Trophoblast cell (in vitro differentiated cells and primary cell): Measurements from ENCODE around the gene SLC22A14.

Experiments
- DNase-seq, 2 donors: peaks; one replicate each; pipeline ENCODE4 v3.0.0-alpha.2; 2016
- H2AFZ ChIP-seq: 2 replicates; pipeline ENCODE4 v1.6.1; 2013; ENCODE audit warnings: low read length, moderate library complexity, mild to moderate bottlenecking; ENCODE audit not compliant: insufficient read depth, poor library complexity
- H2AK5ac ChIP-seq: 2 replicates; pipeline ENCODE4 v1.6.1; 2013; ENCODE audit warnings: mild to moderate bottlenecking, low read length
- H2BK120ac ChIP-seq: 2 replicates; pipeline ENCODE4 v1.6.1; 2013; ENCODE audit warnings: low read length, mild to moderate bottlenecking, moderate library complexity; ENCODE audit not compliant: insufficient read depth, poor library complexity
- H2BK12ac ChIP-seq: 2 replicates; pipeline ENCODE4 v1.6.1; 2013; ENCODE audit warnings: mild to moderate bottlenecking, low read length, moderate library complexity
- H2BK5ac ChIP-seq: 2 replicates; pipeline ENCODE4 v1.6.1; 2013; ENCODE audit warnings: low read length, low read depth, moderate library complexity, mild to moderate bottlenecking; ENCODE audit not compliant: poor library complexity
- H3K14ac ChIP-seq: 2 replicates; pipeline ENCODE4 v1.6.1; 2013; ENCODE audit warnings: mild to moderate bottlenecking, low read length
- H3K18ac ChIP-seq: 2 replicates; pipeline ENCODE4 v1.6.1; 2013; ENCODE audit warnings: mild to moderate bottlenecking, low read length
- H3K23ac ChIP-seq: 2 replicates; pipeline ENCODE4 v1.6.1; 2013; ENCODE audit warnings: low read length
- H3K27ac ChIP-seq: 2 replicates; pipeline ENCODE4 v1.5.1; 2013; ENCODE audit warnings: low read depth, mild to moderate bottlenecking, inconsistent platforms, low read length, moderate library complexity
- H3K27me3 ChIP-seq: 2 replicates; pipeline ENCODE4 v1.6.1; 2013; ENCODE audit warnings: inconsistent platforms, mild to moderate bottlenecking, low read length, moderate library complexity; ENCODE audit not compliant: insufficient read depth
- H3K36me3 ChIP-seq, 2 experiments: 1 replicate in 1 of 2; 2 replicates in 1 of 2; pipeline ENCODE4 v1.6.1; 2013; ENCODE audit warnings: low read length in 2 of 2, mild to moderate bottlenecking in 2 of 2, moderate library complexity in 1 of 2; ENCODE audit not compliant: insufficient read depth in 2 of 2, control insufficient read depth in 1 of 2
- H3K4ac ChIP-seq: 2 replicates; pipeline ENCODE4 v1.6.1; 2013; ENCODE audit warnings: low read depth, mild to moderate bottlenecking, low read length, moderate library complexity
- H3K4me1 ChIP-seq, 2 experiments: 1 replicate in 1 of 2; 2 replicates in 1 of 2; pipeline ENCODE4 v1.6.1; 2013; ENCODE audit warnings: low read length in 2 of 2, mild to moderate bottlenecking in 2 of 2, moderate library complexity in 1 of 2; ENCODE audit not compliant: insufficient read depth in 2 of 2, control insufficient read depth in 1 of 2
- H3K4me2 ChIP-seq: 2 replicates; pipeline ENCODE4 v1.6.1; 2013; ENCODE audit warnings: inconsistent platforms, mild to moderate bottlenecking, low read length, moderate library complexity
- H3K4me3 ChIP-seq: 2 replicates; pipeline ENCODE4 v1.5.1; 2013; ENCODE audit warnings: mild to moderate bottlenecking, low read depth, low read length, inconsistent platforms
- H3K79me1 ChIP-seq: one replicate; pipeline ENCODE4 v1.6.1; 2013; ENCODE audit warnings: low read length
- H3K79me2 ChIP-seq: 2 replicates; pipeline ENCODE4 v1.6.1; 2013; ENCODE audit warnings: low read length, mild to moderate bottlenecking; ENCODE audit not compliant: control insufficient read depth, insufficient read depth, poor library complexity
- H3K9ac ChIP-seq: 2 replicates; pipeline ENCODE4 v1.6.1; 2013; ENCODE audit warnings: mild to moderate bottlenecking, low read length
- H3K9me3 ChIP-seq: 2 replicates; pipeline ENCODE4 v1.6.1; 2013; ENCODE audit warnings: low read depth, mild to moderate bottlenecking, control low read depth, inconsistent platforms, low read length; ENCODE audit not compliant: insufficient read depth
- H4K12ac ChIP-seq: 2 replicates; pipeline ENCODE4 v1.6.1; 2013; ENCODE audit warnings: low read depth, mild to moderate bottlenecking, low read length, moderate library complexity
- H4K8ac ChIP-seq: 2 replicates; pipeline ENCODE4 v1.6.1; 2013; ENCODE audit warnings: low read depth, mild to moderate bottlenecking, low read length, moderate library complexity
- H4K91ac ChIP-seq: one replicate; pipeline ENCODE4 v1.6.1; 2013; ENCODE audit warnings: low read depth, mild to moderate bottlenecking, low read length, moderate library complexity
- WGBS: extraction: QIAGEN DNeasy Blood & Tissue Kit; methylation state at CpG from one replicate; pipeline ENCODE4 v1.1.7; 2013; ENCODE audit warnings: missing lambda C conversion rate; ENCODE audit not compliant: insufficient read length, insufficient coverage; ENCODE audit errors: extremely low coverage; 5-methylcytosine and 5-hydroxymethylcytosine counted together

The SLC22A14 gene

DNA sequence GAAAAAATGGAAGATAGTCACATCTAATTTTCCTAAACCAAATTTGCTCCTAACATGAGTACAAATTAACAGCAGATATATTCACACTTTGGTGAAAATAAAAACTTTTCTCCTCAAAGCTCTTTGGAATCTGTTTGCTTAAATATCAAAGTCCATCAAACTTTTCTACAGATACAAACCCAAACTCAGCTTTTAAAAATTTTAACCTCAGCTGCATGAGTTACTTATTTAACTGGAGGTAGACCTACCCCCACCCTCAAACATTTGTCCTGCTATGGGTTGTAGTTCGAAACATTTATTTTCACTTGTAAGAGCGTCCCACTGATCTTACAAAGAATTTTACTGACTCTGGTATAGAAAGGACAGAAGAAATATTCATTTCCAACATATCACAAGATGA is 55.6 kb downstream of the SLC22A14 start:
- no peak overlapping the region for H3K4me2 ChIP-seq
- WGBS: no CpG with 5 or more reads among the region's 2 CpGs
- no peaks in the 10 kb centered on the region for H3K79me1 ChIP-seq
- no peak overlapping the region for H3K23ac ChIP-seq
- no peak overlapping the region for H3K9ac ChIP-seq
- no peak overlapping the region for H4K91ac ChIP-seq
- H3K27me3 ChIP-seq: no peaks in the 10 kb centered on the region
- H3K27ac ChIP-seq: no peak overlapping the region
- H2BK120ac ChIP-seq: no peak overlapping the region
- H3K79me2 ChIP-seq: no peaks in the 10 kb centered on the region
- no peak overlapping the region for H3K18ac ChIP-seq
- H3K4ac ChIP-seq: no peak overlapping the region
- peaks cover 0 to 1% of the 10 kb centered on the region in 2 experiments for H3K4me1 ChIP-seq
- no peak overlapping the region for H2AK5ac ChIP-seq
- no peak overlapping the region for H3K4me3 ChIP-seq
- no peak overlapping the region for H4K8ac ChIP-seq
- H4K12ac ChIP-seq: no peak overlapping the region
- no peak for DNase-seq
- no peak overlapping the region for H2BK12ac ChIP-seq
- H3K36me3 ChIP-seq: no peaks in the 10 kb centered on the region
- H3K14ac ChIP-seq: no peak overlapping the region
- no peak overlapping the region for H2BK5ac ChIP-seq
- no peaks in the 10 kb centered on the region for H3K9me3 ChIP-seq
- no peak overlapping the region for H2AFZ ChIP-seq

GRCh38 chr3:38343797-38344594 is 61.9 kb downstream of the SLC22A14 start:
- Histone ChIP-seq H3K36me3 (no peaks in the 10 kb centered on the region), H3K79me2 (peaks cover 2% of the 10 kb centered on the region), H3K27ac (no peak overlapping the region), H3K14ac (no peak overlapping the region), H3K79me1 (no peaks in the 10 kb centered on the region), H3K9ac (no peak overlapping the region), H2BK12ac (no peak overlapping the region), H2BK5ac (no peak overlapping the region), H3K4ac (no peak overlapping the region), H3K27me3 (no peaks in the 10 kb centered on the region), H3K23ac (no peak overlapping the region), H3K18ac (no peak overlapping the region), H4K12ac (no peak overlapping the region), H3K4me2 (no peak overlapping the region), H4K8ac (no peak overlapping the region), H3K4me1 (peaks cover 0 to 1% of the 10 kb centered on the region in 2 experiments), H2AFZ (no peak overlapping the region), H3K4me3 (no peak overlapping the region), H4K91ac (no peak overlapping the region), H2AK5ac (no peak overlapping the region), H3K9me3 (no peaks in the 10 kb centered on the region), H2BK120ac (no peak overlapping the region)
- DNase-seq: no peak
- no CpG with 5 or more reads among the region's 3 CpGs for WGBS

DNA sequence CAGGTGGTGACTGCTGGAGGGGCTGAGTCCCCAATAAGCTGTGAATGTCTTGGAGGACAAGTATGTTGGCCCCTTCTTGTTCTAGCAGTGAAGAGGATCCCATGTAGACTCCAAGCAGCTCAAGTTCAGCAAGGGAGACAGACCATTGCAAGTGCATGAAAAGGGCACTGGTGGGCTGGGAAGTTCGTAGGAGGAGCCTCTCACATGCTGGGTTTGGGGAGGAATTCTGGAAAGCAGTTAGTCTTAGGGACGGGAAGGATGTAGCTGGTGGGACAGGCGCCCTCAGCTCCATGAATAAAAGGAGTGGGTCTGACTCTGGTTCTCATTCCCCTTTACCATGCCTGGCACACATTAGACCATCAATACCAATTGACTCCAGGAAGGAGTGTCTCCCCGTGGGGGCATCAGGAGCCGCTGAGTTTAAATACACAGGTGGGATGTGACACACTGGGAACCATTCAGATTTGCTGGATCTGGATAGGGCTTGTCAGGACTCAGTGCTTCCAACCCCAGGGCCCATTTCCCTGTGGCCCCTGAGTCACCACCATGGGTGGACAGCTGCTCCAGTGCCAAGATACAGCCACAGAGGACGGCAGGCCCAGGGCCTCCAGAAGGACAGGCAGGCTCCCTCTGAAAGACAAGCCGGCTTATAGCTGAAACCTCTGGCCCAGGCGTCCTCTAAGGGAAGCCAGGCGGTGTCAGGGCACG is 63.9 kb downstream of the SLC22A14 start:
- no peak overlapping the region for H3K23ac ChIP-seq
- H3K9me3 ChIP-seq: no peaks in the 10 kb centered on the region
- no CpG with 5 or more reads among the region's 10 CpGs for WGBS

GRCh38 chr3:38346587-38347410 is 64.7 kb downstream of the SLC22A14 start, which contains the start of gene XYLB:
Gene XYLB (plus strand): TSS chr3:38346785. CDS start chr3:38346869, 84 bp downstream.
- H4K91ac ChIP-seq: peak within 1 kb of the TSS; percentile 58
- H3K9me3 ChIP-seq: no peaks in the 10 kb centered on the region
- peak within 1 kb of the TSS; percentile 67 for H3K18ac ChIP-seq
- H3K79me2 ChIP-seq: peaks cover 2% of the 10 kb centered on the region
- H3K4ac ChIP-seq: no peak within 1 kb of the TSS
- no peak within 1 kb of the TSS for H2BK5ac ChIP-seq
- H2AK5ac ChIP-seq: no peak within 1 kb of the TSS
- H4K8ac ChIP-seq: peak within 1 kb of the TSS; percentile 28
- no peak within 1 kb of the TSS for H3K23ac ChIP-seq
- H3K36me3 ChIP-seq: no peaks in the 10 kb centered on the region
- H4K12ac ChIP-seq: peak within 1 kb of the TSS; percentile 59
- no peak within 1 kb of the TSS for H2BK12ac ChIP-seq
- WGBS: no CpG with 5 or more reads among the region's 85 CpGs
- H3K9ac ChIP-seq: peak within 1 kb of the TSS; percentile 72
- H3K27ac ChIP-seq: no peak within 1 kb of the TSS
- H3K4me1 ChIP-seq: no peaks in the 10 kb centered on the region
- no peaks in the 10 kb centered on the region for H3K79me1 ChIP-seq
- peak within 1 kb of the TSS; percentile 76 for H3K4me2 ChIP-seq
- peak; percentile 73 to 87 for DNase-seq
- H3K4me3 ChIP-seq: peak within 1 kb of the TSS; percentile 90
- H2AFZ ChIP-seq: peak within 1 kb of the TSS; percentile 89
- no peak within 1 kb of the TSS for H2BK120ac ChIP-seq
- H3K27me3 ChIP-seq: no peaks in the 10 kb centered on the region
- H3K14ac ChIP-seq: peak within 1 kb of the TSS; percentile 24

More for the DNA sequence above, 63.9 kb downstream of the SLC22A14 start:
- H2AK5ac ChIP-seq: no peak overlapping the region
- peaks cover 2% of the 10 kb centered on the region for H3K79me2 ChIP-seq
- H2BK5ac ChIP-seq: no peak overlapping the region
- no peak overlapping the region for H3K14ac ChIP-seq
- DNase-seq: no peak
- no peak overlapping the region for H3K27ac ChIP-seq
- no peaks in the 10 kb centered on the region for H3K4me1 ChIP-seq
- H4K8ac ChIP-seq: peak overlapping the region; percentile 17
- no peak overlapping the region for H2BK120ac ChIP-seq
- H3K9ac ChIP-seq: peak overlapping the region; percentile 61
- H3K36me3 ChIP-seq: no peaks in the 10 kb centered on the region
- H3K27me3 ChIP-seq: no peaks in the 10 kb centered on the region
- H3K4me3 ChIP-seq: no peak overlapping the region
- peak overlapping the region; percentile 76 for H3K4me2 ChIP-seq
- peak overlapping the region; percentile 59 for H4K12ac ChIP-seq
- H4K91ac ChIP-seq: no peak overlapping the region
- no peak overlapping the region for H3K4ac ChIP-seq
- no peaks in the 10 kb centered on the region for H3K79me1 ChIP-seq
- no peak overlapping the region for H2BK12ac ChIP-seq
- H2AFZ ChIP-seq: no peak overlapping the region
- H3K18ac ChIP-seq: no peak overlapping the region
